GM21515 (cell line): ENCODE measurements around the gene MARCHF3.
"Not testable (repeated sequence)": the region's sequence is repeated elsewhere in the genome, so short reads cannot be mapped to it uniquely, and the experiment has no call there.

Experiments
- ATAC-seq: cut with Tn5 transposase; IDR thresholded peaks from one replicate; pipeline ENCODE4 v1.9.1; 2021; ENCODE audit not compliant: unreplicated experiment

MARCHF3 gene

GRCh38 chr5:126852841-126853271, 177.5 kb downstream of the MARCHF3 start:
- ATAC-seq: no peak

DNA sequence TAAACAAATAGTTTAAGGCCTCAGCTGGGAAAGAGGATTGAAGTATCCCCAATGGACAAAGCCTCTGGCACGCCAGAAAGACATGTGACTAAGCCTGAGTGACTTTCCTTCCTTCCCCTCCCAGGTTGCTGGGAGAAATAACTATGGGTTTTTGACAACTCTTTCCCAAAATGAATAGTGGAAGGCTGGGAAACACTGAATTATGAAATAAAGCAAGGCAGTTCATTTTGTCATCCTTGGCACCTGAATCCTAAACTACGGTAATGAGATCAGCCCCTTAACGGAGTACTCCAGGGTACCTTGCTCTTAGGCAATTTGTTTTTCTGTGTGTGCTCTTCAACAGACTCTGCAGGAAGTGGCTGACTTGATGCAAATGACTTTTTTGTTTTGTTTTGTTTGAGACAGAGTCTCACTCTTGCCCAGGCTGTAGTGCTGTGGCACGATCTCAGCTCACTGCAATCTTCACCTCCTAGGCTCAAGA, 178.2 kb downstream of the MARCHF3 start:
- ATAC-seq: peak; percentile 83

GRCh38 chr5:126851501-126852011, 178.8 kb downstream of the MARCHF3 start:
- no peak for ATAC-seq

GRCh38 chr5:126849101-126849678, 181.2 kb downstream of the MARCHF3 start:
- no peak for ATAC-seq

- no peak for ATAC-seq
These were observed 182.1 kb downstream of the MARCHF3 start for GRCh38 chr5:126848253-126848652.

GRCh38 chr5:126847826-126848251, 182.5 kb downstream of the MARCHF3 start:
- ATAC-seq: no peak

DNA sequence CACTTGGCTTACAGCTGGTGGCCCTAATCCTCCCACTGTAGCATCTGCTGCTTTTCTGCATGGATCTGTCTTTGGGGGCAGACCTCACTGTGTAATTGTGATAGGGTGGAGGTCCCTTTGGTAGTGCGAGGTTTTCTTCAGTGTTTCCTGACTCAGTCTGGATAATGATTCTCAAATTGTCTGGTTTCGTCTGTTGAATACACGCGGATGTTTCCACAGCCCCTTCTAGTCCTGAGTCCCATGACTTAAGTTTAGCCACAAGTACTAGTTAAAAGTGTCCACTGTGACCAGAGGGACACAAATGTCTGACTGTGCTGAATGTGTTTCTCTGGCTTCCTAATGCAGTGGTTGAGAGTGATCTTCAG, 182.9 kb downstream of the MARCHF3 start:
- ATAC-seq: no peak

- ATAC-seq: no peak
These were observed 183.5 kb downstream of the MARCHF3 start for GRCh38 chr5:126846744-126847455.

DNA sequence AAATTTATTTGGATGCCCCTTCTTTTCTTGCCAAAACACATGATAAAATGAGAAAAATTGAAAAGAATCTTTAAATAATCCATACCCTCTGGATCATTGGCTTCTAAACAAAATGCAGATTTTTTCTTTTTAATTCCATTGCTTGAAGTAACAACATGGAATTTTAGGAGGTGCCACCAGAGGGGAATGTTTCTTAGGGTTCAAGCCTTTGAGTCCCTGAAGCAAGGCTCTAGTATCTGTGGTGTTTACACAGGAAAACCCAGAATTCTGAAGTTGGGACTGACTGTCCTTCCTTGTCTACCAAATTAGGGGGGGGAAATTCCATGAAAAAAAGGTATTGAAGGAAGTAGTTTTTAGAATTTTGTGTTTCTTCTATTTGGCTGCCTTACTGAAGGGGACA, 184.0 kb downstream of the MARCHF3 start:
- ATAC-seq: no peak

DNA sequence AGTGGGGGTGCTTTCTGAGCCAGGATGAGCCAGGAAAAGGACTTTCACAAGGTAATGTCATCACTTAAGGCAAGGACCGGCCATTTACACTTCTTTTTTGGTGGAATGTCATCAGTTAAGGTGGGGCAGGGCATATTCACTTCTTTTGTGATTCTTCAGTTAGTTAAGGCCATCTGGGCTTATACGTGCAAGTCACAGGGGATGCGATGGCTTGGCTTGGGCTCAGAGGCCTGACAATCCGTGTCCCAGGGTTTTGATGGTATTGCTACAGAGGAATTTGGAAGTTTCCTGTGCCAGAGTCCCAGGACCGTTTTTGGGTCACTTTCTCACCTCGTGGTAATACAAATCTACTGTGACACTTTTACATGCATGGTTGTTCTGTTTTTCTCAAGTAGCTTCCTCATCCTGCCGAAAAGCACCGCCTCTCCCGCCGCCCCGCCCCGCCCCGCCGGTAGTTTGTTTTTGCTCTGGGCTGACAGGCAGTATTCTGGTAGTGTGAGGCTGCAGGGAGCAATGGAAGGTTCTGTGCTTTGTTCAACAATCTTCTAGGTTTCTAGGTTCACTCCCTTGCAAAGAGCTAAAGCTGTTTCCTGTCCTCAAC, 184.8 kb downstream of the MARCHF3 start:
- ATAC-seq: peak; percentile 95

DNA sequence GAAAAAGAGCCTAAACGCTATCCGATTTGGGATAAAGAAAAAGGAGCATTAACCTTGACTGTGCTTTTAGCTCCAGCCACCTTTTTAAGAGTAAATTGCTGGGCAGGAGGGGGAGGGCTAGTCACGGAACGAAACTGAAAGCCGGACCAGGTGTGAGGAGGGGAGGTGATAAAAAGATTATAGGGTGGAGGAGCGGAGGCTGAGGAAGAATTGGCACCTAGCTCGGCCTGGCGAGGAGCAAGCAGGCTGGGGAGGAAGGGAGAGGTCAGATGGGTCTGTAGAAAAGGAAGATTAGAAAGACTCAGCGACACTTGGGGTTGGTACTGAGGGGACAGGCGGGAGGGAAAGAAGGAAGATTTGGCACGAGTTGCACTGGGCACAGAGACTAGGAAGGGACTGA, 187.0 kb downstream of the MARCHF3 start:
- not testable (repeated sequence) for ATAC-seq

DNA sequence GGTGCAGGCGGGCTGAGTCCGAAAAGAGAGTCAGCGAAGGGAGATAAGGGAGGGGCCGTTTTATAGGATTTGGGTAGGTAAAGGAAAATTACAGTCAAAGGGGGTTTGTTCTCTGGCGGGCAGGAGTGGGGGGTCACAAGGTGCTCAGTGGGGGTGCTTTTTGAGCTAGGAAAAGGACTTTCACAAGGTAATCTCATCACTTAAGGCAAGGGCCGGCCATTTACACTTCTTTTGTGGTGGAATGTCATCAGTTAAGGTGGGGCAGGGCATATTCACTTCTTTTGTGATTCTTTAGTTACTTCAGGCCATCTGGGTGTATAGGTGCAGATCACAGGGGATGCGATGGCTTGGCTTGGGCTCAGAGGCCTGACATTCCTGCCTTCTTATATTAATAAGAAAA, 191.0 kb downstream of the MARCHF3 start:
- ATAC-seq: not testable (repeated sequence)

GRCh38 chr5:126837906-126838539, 192.3 kb downstream of the MARCHF3 start:
- no peak for ATAC-seq

- ATAC-seq: no peak
These were observed 193.1 kb downstream of the MARCHF3 start for GRCh38 chr5:126837242-126837641.

- no peak for ATAC-seq
These were observed 193.6 kb downstream of the MARCHF3 start for GRCh38 chr5:126836778-126837177.

- no peak for ATAC-seq
These were observed 199.2 kb downstream of the MARCHF3 start for GRCh38 chr5:126831156-126831555.

- ATAC-seq: no peak
These were observed 200.3 kb downstream of the MARCHF3 start for GRCh38 chr5:126830061-126830460.

GRCh38 chr5:126829098-126829497, 201.3 kb downstream of the MARCHF3 start:
- no peak for ATAC-seq

- no peak for ATAC-seq
These were observed 203.6 kb downstream of the MARCHF3 start for GRCh38 chr5:126826619-126827215.

DNA sequence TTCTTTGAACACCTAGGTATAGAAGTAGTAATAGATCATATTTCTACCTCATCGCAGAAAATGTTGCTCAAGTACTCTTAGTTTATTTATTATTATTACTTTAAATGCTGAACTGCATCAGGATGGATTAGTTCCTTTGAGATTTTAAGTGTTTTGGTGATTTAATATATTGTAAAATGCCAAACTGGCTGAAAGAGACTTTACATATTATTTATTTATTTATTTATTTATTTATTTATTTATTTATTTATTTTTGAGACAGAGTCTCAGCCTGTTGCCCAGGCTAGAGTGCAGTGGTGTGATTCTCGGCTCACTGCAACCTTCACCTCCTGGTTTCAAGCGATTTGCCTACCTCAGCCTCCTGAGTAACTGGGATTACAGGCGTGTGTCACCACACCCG, 211.1 kb downstream of the MARCHF3 start:
- no peak for ATAC-seq

GRCh38 chr5:126818736-126819135, 211.6 kb downstream of the MARCHF3 start:
- no peak for ATAC-seq
